T-helper 2 cell treated with Interferon-gamma antibody and Interleukin-4, amounts not matched to agents 5 μg/mL and 100 μg/mL, for 36 hours (primary cell): ENCODE data around the gene GPR135.

ENCODE experiments used
- DNase-seq: peaks from one replicate; pipeline ENCODE4 v3.0.0; 2021; ENCODE audit warnings: low spot score
- H3K27ac Mint-ChIP-seq: one replicate; pipeline ENCODE4 v1.8.0; 2021; ENCODE audit warnings: mild to moderate bottlenecking, mixed read lengths
- H3K27me3 Mint-ChIP-seq: one replicate; pipeline ENCODE4 v1.8.0; 2021; ENCODE audit warnings: low read depth, mixed read lengths
- H3K36me3 Mint-ChIP-seq: one replicate; pipeline ENCODE4 v1.8.0; 2021; ENCODE audit warnings: low read depth, mixed read lengths
- H3K4me1 Mint-ChIP-seq: one replicate; pipeline ENCODE4 v1.8.0; 2021; ENCODE audit warnings: low read depth, mixed read lengths
- H3K4me3 Mint-ChIP-seq: one replicate; pipeline ENCODE4 v1.8.0; 2022; ENCODE audit warnings: mild to moderate bottlenecking, moderate library complexity, mixed read lengths
- H3K9me3 Mint-ChIP-seq: one replicate; pipeline ENCODE4 v1.8.0; 2021; ENCODE audit warnings: mixed read lengths

Gene GPR135

DNA sequence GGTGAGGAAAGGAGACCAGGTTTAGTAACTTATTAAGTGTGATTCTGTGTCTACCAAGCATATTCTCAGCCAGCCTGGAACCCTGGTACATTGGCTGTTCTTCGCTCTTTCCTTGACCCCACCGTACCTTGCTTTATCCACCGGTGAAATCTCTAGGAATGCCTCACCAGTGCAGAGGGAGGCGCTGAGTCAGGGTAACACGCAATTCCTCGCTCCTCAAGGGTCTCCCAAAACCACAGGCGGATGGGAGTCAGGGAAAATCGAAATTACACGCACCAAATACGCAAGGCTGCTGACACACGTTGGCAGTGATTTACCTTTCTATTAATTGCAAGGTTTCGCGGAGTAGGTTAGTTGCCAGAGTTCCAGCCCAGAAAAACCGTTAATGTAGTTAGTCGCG lies 18.2 kb upstream of the GPR135 start:
- no peak for DNase-seq
- H3K27ac Mint-ChIP-seq: peak overlapping the region; percentile 67
- H3K9me3 Mint-ChIP-seq: no peaks in the 10 kb centered on the region
- peaks cover 42% of the 10 kb centered on the region for H3K4me1 Mint-ChIP-seq
- H3K4me3 Mint-ChIP-seq: peak overlapping the region; percentile 95
- H3K27me3 Mint-ChIP-seq: no peaks in the 10 kb centered on the region
- peaks cover 11% of the 10 kb centered on the region for H3K36me3 Mint-ChIP-seq

DNA sequence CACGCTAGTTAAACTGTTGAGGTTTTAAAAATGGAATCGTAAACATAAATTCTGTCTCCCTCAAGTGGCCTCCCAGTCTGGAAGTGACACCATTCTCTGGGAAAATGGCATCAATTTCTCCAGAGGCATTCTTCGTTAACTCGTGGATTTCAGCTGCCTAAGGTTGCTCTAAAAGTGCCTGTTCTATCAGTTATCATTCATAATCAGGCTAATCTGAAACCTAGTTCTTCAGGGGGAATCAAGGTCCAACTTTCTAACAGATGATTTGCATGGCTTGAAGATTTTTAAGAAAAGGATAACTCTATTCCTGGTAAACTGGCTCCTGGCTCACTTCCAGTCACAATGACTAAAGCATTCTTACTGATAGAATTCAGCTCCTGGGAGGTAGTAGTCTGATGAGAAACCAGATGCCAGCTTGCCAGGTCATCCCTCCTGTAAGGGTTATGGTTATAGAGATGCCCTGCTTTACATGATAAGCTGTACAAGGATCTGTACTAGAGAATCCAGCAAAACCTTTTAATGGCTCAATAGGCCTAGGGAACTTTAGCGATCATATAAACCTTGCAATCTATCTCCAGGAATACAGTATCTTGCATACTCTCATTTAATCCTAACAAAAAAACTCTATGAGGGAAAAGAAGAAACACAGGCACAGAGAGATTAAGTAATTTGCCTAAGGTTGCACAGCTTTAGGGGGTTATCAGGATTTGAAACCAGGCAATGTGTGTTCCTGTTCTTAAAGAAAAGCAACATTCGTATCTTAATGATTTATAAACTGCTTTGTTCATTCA lies 17.6 kb upstream of the GPR135 start:
- Mint-ChIP-seq H3K27ac (peak overlapping the region; percentile 61), H3K4me1 (peaks cover 40% of the 10 kb centered on the region), H3K27me3 (no peaks in the 10 kb centered on the region), H3K36me3 (peaks cover 10% of the 10 kb centered on the region), H3K4me3 (peak overlapping the region; percentile 95), H3K9me3 (no peaks in the 10 kb centered on the region)
- DNase-seq: no peak

DNA sequence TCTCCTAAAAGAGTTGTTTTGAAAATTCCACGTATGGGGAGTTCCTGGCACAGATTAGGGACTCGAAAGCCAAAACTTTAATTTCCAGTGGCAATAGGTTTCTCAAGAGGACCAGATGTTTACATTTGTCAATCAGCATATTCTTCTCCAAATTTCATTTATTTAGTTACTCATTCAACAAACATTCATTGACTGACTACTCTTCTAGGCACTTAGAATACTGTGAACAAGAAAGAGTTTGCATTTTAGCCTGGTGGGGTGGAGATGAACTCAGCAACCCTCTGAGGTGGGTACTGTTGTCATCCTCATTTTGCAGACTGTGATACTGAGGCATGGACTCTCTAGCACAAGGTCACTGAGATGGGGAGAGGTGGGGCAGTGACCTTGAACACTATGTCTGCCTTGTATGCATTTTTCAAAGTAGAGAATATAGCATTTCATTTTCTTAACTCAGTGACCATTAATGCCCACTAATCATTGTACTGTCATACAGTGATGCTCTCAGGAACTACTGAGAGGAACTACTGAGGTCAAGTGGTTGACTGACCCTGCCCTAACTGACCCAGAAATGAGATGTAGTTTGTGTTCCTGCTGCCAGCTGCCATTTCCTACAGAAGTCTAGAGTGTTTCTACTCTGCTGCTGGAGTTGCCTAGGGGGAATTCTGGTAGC lies 16.8 kb upstream of the GPR135 start:
- Mint-ChIP-seq H3K4me3 (peak overlapping the region; percentile 95), H3K4me1 (peaks cover 40% of the 10 kb centered on the region), H3K27ac (peak overlapping the region; percentile 45), H3K9me3 (no peaks in the 10 kb centered on the region), H3K27me3 (no peaks in the 10 kb centered on the region), H3K36me3 (peaks cover 10% of the 10 kb centered on the region)
- no peak for DNase-seq

DNA sequence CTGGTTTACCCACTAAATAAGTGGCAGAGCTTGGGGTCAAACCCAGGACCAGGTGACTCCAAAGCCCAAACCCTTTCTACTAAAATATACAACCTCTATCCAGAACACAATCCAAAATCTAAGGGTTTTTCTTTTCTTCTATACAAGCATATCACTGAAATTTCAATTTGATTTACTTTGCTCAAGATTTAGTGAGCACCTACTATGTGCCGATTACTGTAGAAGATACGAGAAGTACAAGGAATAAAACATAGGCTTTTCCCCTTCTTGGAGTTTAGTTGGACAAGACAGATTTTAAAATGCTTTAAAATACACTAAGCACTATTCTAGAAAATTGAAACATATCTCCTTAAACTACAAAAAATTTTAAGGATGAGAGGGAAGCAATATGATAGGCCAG lies 16.2 kb upstream of the GPR135 start:
- Mint-ChIP-seq H3K4me1 (peaks cover 39% of the 10 kb centered on the region), H3K27ac (peak overlapping the region; percentile 6), H3K27me3 (no peaks in the 10 kb centered on the region), H3K9me3 (no peaks in the 10 kb centered on the region), H3K36me3 (peaks cover 10% of the 10 kb centered on the region), H3K4me3 (peak overlapping the region; percentile 47)
- DNase-seq: no peak

DNA sequence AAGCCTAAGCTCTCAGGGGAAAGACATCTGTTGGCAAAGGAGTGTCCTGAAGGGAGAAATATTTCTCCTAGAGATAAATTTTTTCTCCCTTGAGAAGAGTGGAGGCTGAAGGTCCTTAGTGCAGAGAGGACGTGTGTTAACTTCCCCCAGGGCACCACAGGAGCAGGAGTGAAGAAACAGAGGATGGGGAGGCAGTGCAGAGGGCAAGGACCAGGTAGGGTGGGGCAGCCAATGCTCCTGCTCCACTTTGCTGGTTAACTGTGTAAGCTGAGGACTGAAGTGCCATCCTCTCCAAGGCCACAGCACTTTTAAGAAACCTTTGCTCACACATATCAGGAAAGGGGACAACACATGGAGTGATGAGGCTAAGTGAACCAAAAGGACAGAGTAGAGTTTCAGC lies 15.0 kb upstream of the GPR135 start:
- H3K4me3 Mint-ChIP-seq: peak overlapping the region; percentile 52
- no peak overlapping the region for H3K27ac Mint-ChIP-seq
- no peaks in the 10 kb centered on the region for H3K27me3 Mint-ChIP-seq
- DNase-seq: no peak
- peaks cover 32% of the 10 kb centered on the region for H3K4me1 Mint-ChIP-seq
- peaks cover 12% of the 10 kb centered on the region for H3K36me3 Mint-ChIP-seq
- no peaks in the 10 kb centered on the region for H3K9me3 Mint-ChIP-seq

DNA sequence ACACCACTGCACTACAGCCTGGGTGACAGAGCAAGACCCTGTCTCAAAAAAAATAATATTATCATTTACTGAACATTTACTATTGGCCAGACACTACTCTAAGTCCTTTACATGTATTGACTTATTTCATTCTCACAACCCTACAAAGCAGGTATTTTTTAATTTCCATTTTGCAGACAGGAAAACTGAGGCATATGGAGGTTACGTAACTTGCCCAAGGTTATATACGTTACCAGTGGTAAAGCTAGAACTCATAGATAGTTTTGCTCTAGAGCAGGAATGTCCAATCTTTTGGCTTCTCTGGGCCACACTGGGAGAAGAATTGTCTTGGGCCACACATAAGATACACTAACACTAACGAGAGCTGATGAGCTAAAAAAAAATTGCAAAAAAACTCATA lies 13.4 kb upstream of the GPR135 start:
- Mint-ChIP-seq H3K36me3 (peaks cover 17% of the 10 kb centered on the region), H3K27ac (no peak overlapping the region), H3K27me3 (no peaks in the 10 kb centered on the region), H3K9me3 (no peaks in the 10 kb centered on the region), H3K4me3 (no peak overlapping the region), H3K4me1 (peaks cover 31% of the 10 kb centered on the region)
- no peak for DNase-seq

DNA sequence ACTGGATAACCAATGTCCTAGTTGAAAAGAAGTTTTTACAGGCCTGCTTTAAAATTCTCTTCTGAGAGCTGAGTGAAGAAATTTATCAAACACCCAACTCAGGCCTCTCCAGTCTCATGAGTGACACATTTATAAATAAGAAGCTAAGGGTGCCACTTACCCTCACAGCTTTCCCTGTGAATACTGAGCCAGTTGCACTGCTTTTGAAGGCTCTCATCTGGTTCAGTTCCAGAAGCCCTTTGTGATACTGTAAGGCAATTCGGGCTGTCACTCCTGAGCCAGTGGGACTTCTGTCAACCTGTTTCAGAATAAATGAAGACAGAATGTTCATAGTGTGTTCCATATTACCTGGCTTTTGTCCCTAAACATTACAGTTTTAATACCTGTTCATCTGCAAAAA lies 10.5 kb upstream of the GPR135 start:
- no peak overlapping the region for H3K4me3 Mint-ChIP-seq
- no peak overlapping the region for H3K27ac Mint-ChIP-seq
- no peak for DNase-seq
- no peaks in the 10 kb centered on the region for H3K27me3 Mint-ChIP-seq
- H3K4me1 Mint-ChIP-seq: peaks cover 8% of the 10 kb centered on the region
- H3K9me3 Mint-ChIP-seq: no peaks in the 10 kb centered on the region
- peaks cover 20% of the 10 kb centered on the region for H3K36me3 Mint-ChIP-seq

DNA sequence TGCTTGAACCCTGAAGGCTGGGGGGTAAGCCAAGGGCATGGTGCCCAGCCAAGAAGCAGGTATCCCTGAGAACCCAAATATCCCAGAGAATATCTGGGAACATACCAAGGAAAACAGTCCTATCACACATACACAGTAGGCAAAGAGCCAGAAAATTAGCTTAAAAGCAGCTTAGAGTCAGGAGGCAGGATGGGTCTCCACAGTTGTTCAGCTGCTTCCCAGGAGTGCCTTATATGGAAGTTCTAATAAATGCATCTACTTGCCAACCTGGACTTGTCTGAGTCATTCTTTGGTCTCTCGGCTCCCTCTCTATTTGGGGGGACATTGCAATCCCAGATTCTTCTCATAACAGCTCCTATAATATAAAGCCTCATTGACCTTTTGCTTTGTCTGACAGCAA lies 9.0 kb upstream of the GPR135 start:
- Mint-ChIP-seq H3K27ac (no peak overlapping the region), H3K27me3 (no peaks in the 10 kb centered on the region), H3K4me1 (no peaks in the 10 kb centered on the region), H3K36me3 (peaks cover 18% of the 10 kb centered on the region), H3K4me3 (no peak overlapping the region), H3K9me3 (no peaks in the 10 kb centered on the region)
- no peak for DNase-seq

DNA sequence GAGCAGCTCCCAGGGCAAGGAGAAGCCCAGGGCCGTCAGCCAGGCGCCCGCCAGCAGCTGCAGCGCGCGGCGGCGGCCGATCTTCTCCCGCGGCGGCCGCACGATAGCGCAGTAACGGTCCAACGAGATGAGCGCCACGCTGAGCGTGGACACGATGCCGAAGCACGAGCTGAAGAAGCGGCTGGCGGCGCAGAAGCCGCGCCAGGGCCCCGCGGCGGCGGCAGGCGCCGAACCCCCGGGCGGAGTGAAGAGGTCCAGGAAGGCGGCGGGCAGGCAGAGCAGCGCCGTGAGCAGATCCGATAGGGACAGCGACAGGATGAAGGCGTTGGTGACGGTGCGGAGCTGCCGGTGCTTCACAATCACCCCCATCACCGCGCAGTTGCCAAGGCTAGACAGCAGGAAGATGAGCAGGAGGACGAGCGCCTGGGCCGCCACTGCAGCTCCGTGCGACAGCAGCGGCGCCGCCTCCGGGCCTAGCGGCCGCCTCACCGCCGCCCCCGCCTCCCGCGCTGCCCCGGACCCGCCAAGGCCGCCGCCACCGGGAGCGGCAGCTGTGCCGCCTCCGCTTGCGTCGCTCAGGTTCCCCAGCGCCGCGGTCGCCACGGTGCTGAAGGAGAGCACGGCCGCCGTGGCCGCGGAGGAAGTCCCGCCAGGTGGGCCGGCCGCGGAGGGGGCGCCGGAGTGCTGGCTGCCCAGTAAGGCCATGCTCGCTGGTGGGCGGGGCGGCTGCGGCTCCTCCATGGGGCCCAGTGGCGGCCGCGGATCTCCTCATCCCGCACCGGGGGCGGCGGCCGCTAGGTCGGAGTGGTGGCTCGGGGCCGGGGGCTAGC lies 479 bp downstream of the GPR135 start:
- peak; percentile 59 for DNase-seq
- Mint-ChIP-seq H3K36me3 (peaks cover 2% of the 10 kb centered on the region), H3K9me3 (no peaks in the 10 kb centered on the region), H3K4me3 (peak overlapping the region; percentile 85), H3K27me3 (peaks cover 10% of the 10 kb centered on the region), H3K4me1 (peaks cover 6% of the 10 kb centered on the region), H3K27ac (no peak overlapping the region)

DNA sequence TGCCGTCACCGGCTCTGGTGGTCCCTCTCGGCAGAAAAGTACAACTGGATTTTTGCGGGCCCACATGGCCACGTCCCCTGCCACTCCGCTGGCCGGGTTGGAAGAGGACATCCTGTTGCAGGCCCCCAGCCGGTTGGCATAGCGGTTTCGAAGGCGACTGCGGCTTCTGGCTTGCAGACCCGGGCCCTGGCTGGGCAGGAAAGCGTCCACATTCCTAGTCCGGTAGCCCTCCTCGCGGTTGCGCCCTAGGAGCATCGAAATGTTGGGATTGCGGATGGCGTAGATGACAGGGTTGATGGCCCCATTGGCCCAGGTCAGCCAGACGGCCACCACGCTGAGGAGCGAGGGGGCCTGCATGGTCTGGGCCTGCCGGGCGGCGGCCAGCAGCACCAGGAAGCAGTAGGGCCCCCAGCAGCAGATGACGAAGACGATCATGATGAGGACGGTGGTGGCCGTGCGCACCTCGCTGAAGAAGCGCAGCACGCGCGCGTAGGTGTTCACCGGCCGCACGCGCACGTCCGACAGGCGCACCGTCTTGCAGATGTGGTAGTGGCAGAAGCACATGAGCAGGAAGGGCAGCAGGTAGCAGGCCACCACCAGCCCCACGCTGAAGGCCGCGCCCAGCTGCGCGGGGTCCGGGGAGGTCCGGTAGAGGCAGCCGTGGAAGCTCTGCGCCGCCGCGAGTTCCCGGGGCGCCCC lies 1.2 kb downstream of the GPR135 start:
- H3K27me3 Mint-ChIP-seq: peaks cover 10% of the 10 kb centered on the region
- peak overlapping the region; percentile 85 for H3K4me3 Mint-ChIP-seq
- H3K4me1 Mint-ChIP-seq: peaks cover 6% of the 10 kb centered on the region
- peak; percentile 26 for DNase-seq
- no peaks in the 10 kb centered on the region for H3K9me3 Mint-ChIP-seq
- H3K27ac Mint-ChIP-seq: peak overlapping the region; percentile 60
- H3K36me3 Mint-ChIP-seq: peaks cover 2% of the 10 kb centered on the region

DNA sequence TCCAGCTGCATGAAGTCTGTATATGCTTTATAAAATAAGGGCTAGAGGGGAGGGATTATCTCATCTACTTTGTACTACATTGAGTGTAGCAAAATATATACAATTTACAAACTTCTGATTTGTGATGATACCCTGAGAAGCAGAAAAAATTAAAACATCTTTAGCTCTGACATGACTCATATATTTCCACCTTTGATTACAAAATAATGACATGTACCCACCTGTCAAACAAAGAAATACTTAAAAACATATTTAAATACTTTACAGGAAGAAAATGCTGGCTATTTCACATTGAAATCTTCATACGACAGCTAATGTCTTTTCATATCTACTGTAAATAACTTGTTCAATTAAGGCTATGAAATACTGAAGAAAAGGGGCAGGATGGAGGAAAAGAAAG lies 3.3 kb downstream of the GPR135 start:
- H3K27ac Mint-ChIP-seq: no peak overlapping the region

DNA sequence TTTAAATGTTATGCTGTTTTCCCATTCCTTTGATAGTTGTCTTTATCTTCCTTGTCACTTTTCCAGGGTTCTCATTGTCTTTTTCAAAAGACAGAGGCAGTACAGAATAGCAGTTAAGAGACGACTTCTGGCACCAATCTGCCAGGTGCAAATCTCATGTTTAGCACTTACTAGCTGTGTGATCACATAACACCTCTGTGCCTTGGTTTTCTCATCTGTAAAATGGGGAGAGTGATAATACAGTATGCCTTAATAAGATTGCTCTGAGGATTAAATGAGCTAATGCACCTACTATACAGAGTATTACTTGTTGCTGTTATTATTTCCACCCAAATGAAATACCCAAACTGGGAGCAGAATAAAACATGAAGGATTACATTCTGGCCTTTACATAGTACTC lies 4.8 kb downstream of the GPR135 start:
- peaks cover 10% of the 10 kb centered on the region for H3K36me3 Mint-ChIP-seq
- H3K9me3 Mint-ChIP-seq: no peaks in the 10 kb centered on the region
- H3K27ac Mint-ChIP-seq: no peak overlapping the region
- no peak overlapping the region for H3K4me3 Mint-ChIP-seq
- peaks cover 4% of the 10 kb centered on the region for H3K4me1 Mint-ChIP-seq
- DNase-seq: no peak
- peaks cover 5% of the 10 kb centered on the region for H3K27me3 Mint-ChIP-seq

More for the DNA sequence above, 3.3 kb downstream of the GPR135 start:
- no peak for DNase-seq
- peaks cover 7% of the 10 kb centered on the region for H3K36me3 Mint-ChIP-seq
- H3K4me3 Mint-ChIP-seq: no peak overlapping the region
- no peaks in the 10 kb centered on the region for H3K9me3 Mint-ChIP-seq
- peaks cover 10% of the 10 kb centered on the region for H3K27me3 Mint-ChIP-seq
- peaks cover 6% of the 10 kb centered on the region for H3K4me1 Mint-ChIP-seq

DNA sequence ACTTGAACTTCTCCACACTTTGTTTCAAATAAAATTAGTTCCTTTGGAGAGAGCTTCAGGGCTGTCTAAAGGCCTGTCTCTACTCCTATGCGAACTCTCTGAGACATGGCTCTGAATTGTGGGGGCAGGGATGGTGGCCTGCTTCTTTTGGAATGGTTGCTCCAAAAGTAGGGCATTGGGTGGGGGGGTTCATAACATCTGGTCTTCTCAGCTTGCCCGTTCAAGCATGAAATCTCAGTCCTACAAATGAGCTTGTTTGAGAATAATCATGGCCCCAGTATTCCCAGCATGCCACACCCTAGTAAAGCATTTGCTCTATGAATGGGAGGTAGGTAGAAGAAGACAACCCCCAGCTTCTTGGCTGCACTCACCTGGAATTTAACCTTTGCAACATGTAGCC lies 6.7 kb downstream of the GPR135 start:
- Mint-ChIP-seq H3K4me1 (no peaks in the 10 kb centered on the region), H3K27ac (no peak overlapping the region), H3K36me3 (peaks cover 10% of the 10 kb centered on the region), H3K9me3 (no peaks in the 10 kb centered on the region), H3K4me3 (no peak overlapping the region), H3K27me3 (peaks cover 2% of the 10 kb centered on the region)
- no peak for DNase-seq
